OCI-M2 (cell line): Measurements from ENCODE around the gene INO80D.
"Not testable (repeated sequence)": the region's sequence is repeated elsewhere in the genome, so short reads cannot be mapped to it uniquely, and the experiment has no call there.

Experiments
- DNase-seq: peaks from one replicate; lab custom pipeline; 2025; ENCODE audit not compliant: unreplicated experiment; lab: John Stamatoyannopoulos, UW

The INO80D gene

DNA sequence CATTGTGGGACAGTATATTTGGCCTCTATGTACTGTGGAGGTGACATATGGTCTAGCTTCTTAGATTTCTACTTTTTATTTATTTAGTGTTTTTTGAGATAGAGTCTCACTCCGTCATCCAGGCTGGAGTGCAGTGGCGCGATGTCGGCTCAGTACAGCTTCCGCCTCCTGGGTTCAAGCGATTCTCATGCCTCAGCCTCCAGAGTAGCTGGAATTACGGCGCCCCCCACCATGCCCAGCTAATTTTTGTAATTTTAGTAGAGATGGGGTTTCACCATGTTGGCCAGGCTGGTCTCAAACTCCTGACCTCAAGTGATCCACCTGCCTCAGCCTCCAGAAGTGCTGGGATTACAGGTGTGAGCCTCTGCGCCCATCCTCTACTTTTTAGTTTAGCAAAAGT is 99.6 kb downstream of the INO80D start:
- DNase-seq = not testable (repeated sequence)

DNA sequence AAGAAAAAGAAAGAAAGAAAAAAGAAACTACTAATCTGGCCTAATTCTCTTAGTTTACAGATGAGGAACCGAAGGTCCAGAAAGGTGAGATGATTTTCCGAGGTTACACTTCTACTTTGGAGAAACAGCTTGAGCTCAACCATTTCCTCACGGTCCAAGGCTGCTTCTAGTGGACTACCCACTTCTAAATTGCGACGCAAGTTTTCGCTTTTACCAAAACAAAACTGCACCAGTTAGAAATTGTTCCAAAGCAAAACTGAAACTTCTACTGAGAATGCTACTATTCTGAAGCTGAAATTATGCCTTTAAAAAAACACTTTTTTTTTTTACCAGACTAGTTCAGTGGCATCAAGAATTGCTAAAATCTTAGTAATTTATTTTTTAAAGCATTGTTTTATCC is 101.6 kb downstream of the INO80D start:
- DNase-seq = no peak

- no peak for DNase-seq
Observed at GRCh38 chr2:205982776-205983327, 103.1 kb downstream of the INO80D start.

- not testable (repeated sequence) for DNase-seq
Observed at GRCh38 chr2:205978728-205979127, 107.2 kb downstream of the INO80D start.

- not testable (repeated sequence) for DNase-seq
Observed at GRCh38 chr2:205977699-205978098, 108.3 kb downstream of the INO80D start.

DNA sequence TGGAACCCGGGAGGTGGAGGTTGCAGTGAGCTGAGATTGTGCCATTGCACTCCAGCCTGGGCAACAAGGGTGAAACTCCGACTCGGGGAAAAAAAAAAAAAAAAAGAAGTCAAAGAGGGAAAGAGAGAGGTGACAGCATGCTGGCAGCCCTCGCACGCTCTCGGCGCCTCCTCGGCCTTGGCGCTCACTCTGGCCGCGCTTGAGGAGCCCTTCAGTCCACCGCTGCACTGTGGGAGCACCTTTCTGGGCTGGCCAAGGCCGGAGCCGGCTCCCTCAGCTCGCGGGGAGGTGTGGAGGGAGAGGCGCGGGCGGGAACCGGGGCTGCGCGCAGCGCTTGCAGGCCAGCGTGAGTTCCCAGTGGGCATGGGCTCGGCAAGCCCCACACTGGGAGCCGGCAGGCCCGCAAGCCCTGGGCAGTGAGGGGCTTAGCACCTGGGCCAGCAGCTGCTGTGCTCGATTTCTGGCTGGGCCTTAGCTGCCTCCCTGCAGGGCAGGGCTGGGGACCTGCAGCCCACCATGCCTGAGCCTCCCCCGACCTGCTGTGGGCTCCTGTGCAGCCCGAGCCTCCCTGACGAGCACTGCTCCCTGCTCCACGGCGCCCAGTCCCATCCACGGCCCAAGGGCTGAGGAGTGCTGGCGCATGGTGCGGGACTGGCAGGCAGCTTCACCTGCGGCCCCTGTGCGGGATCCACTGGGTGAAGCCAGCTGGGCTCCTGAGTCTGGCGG is 108.9 kb downstream of the INO80D start:
- DNase-seq = not testable (repeated sequence)

GRCh38 chr2:205976120-205976814 is 109.7 kb downstream of the INO80D start:
- DNase-seq = no peak

DNA sequence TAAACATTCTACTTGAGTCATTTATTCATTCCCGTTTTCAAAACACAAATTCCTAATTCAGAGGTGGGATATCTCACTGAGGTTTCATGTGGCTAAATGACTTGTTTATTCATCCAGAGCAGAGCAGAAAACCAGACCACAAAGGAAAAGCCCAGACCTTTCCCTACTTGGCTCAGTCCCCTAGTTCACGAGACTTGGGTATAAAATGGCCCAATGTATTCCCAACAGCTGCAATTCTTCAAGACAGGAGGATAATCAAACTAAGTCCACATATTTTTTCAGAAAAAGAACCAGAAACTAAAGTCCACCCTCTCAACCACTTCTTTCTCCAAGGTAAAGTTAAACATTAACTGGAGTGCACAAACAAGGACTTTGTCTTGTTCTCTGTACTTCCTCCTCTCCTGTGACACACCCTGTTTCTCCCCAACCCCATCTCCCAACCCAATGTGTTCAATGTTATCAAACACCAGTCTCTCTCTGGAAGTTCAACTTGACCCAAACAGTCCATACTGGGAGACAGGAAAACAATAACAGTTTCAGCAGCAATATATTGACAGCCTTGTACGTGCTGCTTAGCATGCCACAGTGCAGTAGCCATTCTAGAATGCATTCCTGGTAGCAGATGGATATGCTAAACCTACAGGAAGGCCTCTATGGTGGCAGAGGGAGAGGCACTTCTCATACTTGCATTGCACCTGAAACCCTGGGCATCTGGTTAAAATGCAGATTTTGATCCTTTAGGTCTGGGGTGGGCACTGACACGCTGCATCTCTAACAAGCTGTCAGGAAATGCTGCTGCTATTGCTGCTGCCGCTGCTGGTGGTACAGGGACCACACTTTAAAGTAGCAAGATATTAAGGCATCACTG is 110.7 kb downstream of the INO80D start:
- no peak for DNase-seq

DNA sequence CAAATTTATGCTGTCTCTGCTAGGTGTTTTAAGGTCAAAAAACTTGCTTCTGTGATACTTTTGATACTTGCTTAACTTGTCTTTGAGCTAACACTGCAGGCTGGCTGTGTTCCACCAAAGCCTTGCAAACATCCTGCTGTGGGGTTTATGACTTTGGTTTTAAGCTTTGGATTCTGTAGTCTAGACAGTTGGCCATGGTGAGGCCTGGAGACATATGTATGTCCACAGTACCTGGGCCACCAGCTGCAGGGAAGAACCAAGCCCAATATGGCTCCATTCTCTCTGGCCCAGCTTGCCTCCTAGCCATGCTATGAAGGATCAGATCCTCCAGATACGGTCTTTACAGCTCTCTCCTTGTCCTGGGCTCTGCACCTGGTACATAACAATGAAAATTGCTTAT is 113.9 kb downstream of the INO80D start:
- DNase-seq = no peak

DNA sequence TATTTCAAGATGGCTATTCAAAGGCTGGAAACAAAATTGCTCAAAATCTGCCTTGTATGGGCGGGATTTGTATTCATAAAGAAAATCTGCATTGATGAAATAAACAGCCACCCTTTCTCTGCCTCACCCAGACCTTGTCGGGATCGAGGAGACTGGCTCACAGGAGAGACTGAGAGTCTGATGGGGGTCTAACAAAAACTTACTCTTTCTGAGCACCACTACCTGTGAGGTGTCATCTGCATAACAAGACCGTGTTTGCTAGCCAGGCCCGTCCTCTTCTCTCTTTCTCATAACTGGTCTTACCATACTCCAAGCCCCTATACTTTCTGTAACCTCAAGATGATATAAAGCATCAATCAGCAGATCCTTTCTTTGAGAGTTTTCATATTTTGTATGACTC is 115.6 kb downstream of the INO80D start:
- no peak for DNase-seq

- DNase-seq = no peak
Observed at GRCh38 chr2:205969584-205969983, 116.4 kb downstream of the INO80D start.

GRCh38 chr2:205967391-205968075 is 118.4 kb downstream of the INO80D start:
- no peak for DNase-seq

GRCh38 chr2:205965707-205966106 is 120.3 kb downstream of the INO80D start:
- no peak for DNase-seq

DNA sequence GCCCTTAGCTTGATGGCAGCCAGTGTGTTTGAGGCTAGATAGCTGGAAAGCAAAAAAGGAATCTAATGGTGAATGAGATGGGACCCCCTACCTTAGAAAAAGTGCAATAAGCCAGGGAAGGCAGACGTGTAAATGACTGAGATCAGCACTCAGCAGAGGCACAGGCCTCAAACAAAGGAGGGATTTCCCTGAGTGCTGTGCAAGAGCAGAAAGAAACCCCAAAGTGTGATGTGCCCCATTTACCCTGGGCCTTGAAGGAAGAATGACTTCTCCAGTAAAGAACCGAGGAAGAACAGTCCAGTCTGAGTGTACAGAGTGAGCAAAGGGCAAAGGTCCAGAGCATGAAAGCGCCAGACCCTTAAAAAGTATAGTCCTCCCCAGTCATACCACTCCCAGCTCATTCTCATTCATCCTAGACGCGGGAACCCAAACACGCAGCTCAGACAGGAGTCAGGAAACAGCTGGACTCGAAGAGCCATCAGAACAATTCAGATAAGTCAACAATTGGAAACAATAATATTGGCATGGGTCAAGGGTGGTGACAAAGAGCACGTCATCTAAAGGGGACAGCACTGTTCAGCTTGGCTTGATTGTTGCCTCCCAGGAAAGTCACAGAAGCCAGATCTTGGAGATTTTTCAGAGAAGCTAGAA is 121.7 kb downstream of the INO80D start:
- DNase-seq = no peak

DNA sequence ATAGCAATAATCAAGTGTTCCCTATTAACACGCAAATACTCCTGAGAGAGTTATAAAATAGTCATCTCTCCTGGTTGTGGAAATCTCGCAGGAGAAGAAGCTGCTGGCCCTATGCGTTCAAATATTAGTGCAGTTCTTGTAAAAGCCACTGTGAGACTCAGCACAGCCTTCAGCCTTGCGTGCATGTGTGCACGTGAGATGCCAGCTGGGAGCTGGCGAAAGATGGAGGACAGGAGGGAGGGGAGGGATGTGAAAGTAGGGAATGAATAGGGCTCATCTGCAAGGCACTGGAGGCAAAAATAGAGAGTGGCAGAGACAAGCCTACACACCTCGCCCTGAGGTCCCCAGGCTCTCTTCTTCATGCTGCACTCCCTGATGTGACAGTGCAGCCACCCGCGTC is 126.5 kb downstream of the INO80D start:
- DNase-seq = no peak

DNA sequence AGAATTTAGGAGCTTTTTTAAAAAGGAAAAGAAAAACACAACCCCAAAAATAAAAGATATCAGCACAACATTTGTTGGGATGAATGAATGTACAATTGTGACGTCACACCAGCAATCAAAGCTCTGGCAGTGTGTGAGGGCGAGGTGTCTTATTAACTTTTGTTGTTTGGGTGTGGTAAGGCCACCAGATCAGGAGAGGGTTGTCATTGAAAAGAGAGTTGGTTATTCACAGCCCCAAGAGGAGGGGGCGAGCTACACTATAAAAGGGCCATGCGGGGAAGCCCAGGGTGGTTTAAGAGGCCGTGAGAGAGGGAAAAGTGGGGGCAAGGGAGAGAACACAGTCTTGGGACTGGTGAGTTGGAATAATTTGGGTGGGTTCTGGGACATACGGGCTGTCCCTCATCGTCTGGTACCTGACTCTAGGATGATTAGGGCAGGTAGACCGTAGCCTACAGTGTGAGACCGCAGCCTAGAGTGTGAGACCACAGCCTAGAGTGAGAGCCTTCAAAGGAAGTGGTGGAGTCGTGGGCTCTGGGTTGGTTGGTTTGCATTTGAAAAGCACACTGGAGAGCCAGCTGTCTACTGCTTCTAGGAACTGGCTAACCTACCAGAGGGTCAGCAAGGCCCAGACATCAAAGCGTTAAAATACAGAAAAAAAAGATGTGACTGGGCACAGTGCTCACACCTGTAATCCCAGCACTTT is 128.4 kb downstream of the INO80D start:
- no peak for DNase-seq

DNA sequence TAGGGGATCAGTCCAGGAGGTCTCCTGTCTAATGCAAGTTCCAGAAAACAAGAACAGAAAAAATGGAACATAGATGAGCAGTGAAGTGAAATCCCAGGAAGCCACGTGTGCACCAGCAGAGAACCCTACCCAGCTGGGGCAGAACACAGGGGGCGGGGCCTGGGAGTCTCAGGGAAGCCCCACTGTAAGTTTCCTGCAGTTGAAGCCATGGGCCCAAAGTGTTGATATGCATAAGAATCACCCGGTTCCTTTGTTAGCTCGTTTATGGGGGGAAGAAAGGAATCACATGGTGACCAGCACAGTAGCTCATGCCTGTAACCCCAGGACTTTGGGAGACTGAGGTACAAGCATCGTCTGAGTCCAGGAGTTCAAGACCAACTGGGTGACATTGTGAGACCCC is 131.3 kb downstream of the INO80D start:
- no peak for DNase-seq

- no peak for DNase-seq
Observed at GRCh38 chr2:205952282-205952681, 133.7 kb downstream of the INO80D start.

DNA sequence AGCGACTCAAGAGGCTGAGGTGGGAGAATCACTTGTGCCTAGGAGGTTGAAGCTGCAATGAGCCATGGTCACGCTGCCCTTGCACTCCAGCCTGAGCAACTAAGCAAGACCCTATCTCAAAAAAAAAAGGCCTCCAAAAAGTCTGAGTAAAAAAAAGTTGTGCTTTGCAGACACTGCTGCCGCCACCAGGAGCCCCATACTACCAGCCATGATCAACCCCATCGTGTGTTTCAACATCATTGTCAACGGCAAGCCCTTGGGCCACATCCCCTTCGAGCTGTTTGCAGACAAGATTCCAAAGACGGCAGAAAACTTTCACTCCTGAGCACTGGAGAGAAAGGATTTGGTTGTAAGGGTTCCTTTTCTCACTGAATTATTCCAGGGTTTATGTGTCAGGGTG is 137.1 kb downstream of the INO80D start:
- DNase-seq = no peak

DNA sequence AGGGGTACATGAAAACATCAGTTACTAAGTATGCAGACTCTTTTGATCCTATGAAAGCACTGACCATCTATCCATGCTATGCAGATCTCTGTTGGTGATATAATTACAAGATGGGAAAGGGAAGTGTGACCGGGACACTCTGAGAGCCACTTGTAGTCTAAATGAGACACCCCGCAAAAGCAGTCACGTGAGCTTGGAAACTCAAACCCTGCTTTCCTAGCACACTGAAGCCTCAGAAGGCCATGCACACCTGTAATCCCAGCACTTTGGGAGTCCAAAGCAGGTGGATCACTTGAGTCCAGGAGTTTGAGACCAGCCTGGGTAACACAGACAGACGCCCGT is 137.5 kb downstream of the INO80D start:
- DNase-seq = no peak
